ENCODE measurements around the gene MED28. TPM values are rescaled to one million over a fixed set of nuclear protein-coding genes. Genes with fewer than 3 reads are reported as not detected.

The MED28 gene
- total and polyA plus RNA-seq, 2 donors (not counting 1 experiment from before 2014, with no cell fraction given): 11.8 to 81.5 TPM

DNA sequence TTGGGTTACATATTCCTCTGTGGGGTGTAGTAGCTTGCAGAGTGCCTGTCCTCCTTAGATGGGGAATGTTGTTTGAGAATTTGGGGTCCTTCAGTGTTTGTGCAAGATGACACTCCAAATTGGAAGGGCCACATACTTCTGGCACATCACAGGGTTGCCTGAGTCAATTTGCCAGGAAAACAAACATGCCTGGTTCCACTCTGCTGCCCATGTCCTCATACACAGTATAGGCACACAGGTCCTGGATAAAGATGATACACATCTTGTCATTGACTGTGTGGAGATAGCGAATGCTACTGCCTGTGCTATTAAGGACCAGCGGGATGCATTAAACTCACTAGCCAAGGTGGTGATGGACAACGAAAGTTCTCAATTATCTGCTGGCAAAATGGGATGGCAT is 48.6 kb upstream of the MED28 start:
- Histone ChIP-seq H3K27ac (ENCODE audit: low read length in 2 of 2) (no peak overlapping the region), H3K4me2 (replicated peaks; ENCODE audit: low read depth, low read length, poor library complexity, severe bottlenecking) (no peak overlapping the region), H2AFZ (ENCODE audit: insufficient read depth, low read depth, low read length, poor library complexity, severe bottlenecking) (no peak overlapping the region), H3K4me1 (ENCODE audit: control insufficient read depth in 2 of 2, insufficient read depth in 2 of 2, low read length in 2 of 2) (no peaks in the 10 kb centered on the region), H3K36me3 (replicated peaks in 1 of 2; ENCODE audit: control extremely low read depth in 1 of 2, control insufficient read depth in 1 of 2, extremely low read depth in 1 of 2, insufficient read depth in 2 of 2, low read length in 1 of 2) (no peaks in the 10 kb centered on the region), H4K20me1 (ENCODE audit: control insufficient read depth, insufficient read depth, low read length, poor library complexity, severe bottlenecking) (no peaks in the 10 kb centered on the region), H3K79me2 (ENCODE audit: control insufficient read depth, insufficient read depth, low read length) (no peaks in the 10 kb centered on the region), H3K9me3 (ENCODE audit: control extremely low read depth in 1 of 3, control insufficient read depth in 2 of 3, insufficient read depth in 1 of 3, low read length in 2 of 3) (no peaks in the 10 kb centered on the region), H3K4me3 (ENCODE audit: control extremely low read depth in 1 of 5, extremely low read depth in 1 of 5, insufficient read depth in 1 of 5, low read depth in 2 of 5, low read length in 4 of 5) (no peak overlapping the region), H3K27me3 (replicated peaks in 1 of 4; ENCODE audit: control extremely low read depth in 1 of 4, control insufficient read depth in 3 of 4, insufficient read depth in 4 of 4, low read length in 3 of 4) (peaks cover 0 to 6% (median 0%) of the 10 kb centered on the region in 4 experiments), H3K9ac (ENCODE audit: low read length) (no peak overlapping the region)
- DNase-seq (no peak), ATAC-seq (ENCODE audit: low read depth) (no peak)
- CTCF ChIA-PET: no interaction called here
- H3K9me3 Mint-ChIP-seq (ENCODE audit: insufficient read depth): no peaks in the 10 kb centered on the region
- H3K4me1 Mint-ChIP-seq: no peaks in the 10 kb centered on the region
- no peak overlapping the region for H3K27ac Mint-ChIP-seq
- WGBS (ENCODE audit: insufficient coverage): 100% methylated on average over 3 of the region's 3 CpGs
- H3K27me3 Mint-ChIP-seq: peaks cover 13% of the 10 kb centered on the region
- TF ChIP-seq EZH2 (IDR thresholded peaks at IDR 0.05; ENCODE audit: borderline replicate concordance, insufficient read depth, low read depth, low read length, poor library complexity, severe bottlenecking): no peak
- TF ChIP-seq, protein P1, sequence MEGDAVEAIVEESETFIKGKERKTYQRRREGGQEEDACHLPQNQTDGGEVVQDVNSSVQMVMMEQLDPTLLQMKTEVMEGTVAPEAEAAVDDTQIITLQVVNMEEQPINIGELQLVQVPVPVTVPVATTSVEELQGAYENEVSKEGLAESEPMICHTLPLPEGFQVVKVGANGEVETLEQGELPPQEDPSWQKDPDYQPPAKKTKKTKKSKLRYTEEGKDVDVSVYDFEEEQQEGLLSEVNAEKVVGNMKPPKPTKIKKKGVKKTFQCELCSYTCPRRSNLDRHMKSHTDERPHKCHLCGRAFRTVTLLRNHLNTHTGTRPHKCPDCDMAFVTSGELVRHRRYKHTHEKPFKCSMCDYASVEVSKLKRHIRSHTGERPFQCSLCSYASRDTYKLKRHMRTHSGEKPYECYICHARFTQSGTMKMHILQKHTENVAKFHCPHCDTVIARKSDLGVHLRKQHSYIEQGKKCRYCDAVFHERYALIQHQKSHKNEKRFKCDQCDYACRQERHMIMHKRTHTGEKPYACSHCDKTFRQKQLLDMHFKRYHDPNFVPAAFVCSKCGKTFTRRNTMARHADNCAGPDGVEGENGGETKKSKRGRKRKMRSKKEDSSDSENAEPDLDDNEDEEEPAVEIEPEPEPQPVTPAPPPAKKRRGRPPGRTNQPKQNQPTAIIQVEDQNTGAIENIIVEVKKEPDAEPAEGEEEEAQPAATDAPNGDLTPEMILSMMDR (IDR thresholded peaks at IDR 0.05): no peak
- intact Hi-C loops (cut with micrococcal nuclease): no loop called here
- no peak overlapping the region for H3K4me3 Mint-ChIP-seq
- POLR2A ChIA-PET: no interaction called here

DNA sequence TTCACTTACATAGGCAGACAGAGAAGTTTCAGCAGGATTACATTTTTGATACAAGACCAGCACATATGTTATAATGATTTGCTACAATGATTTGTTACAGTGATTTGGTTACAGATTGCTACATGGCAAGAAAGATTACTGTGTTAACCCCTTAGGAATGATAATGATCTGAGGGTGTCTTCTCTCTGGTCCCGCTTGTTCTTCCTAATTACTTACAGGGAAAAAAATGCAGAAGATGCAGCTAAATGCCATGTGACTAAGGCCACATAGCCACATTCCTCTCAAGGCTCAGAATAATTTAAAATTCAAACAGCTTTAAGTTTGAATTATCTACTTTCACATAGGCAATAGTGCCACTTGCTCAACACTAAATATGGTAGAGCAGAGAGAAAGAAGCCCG is 47.2 kb upstream of the MED28 start:
- Histone ChIP-seq H3K27me3 (replicated peaks in 1 of 4; ENCODE audit: control extremely low read depth in 1 of 4, control insufficient read depth in 3 of 4, insufficient read depth in 4 of 4, low read length in 3 of 4) (peaks cover 0 to 6% (median 0%) of the 10 kb centered on the region in 4 experiments), H3K4me3 (ENCODE audit: control extremely low read depth in 1 of 5, extremely low read depth in 1 of 5, insufficient read depth in 1 of 5, low read depth in 2 of 5, low read length in 4 of 5) (no peak overlapping the region), H3K9me3 (ENCODE audit: control extremely low read depth in 1 of 3, control insufficient read depth in 2 of 3, insufficient read depth in 1 of 3, low read length in 2 of 3) (no peaks in the 10 kb centered on the region), H3K27ac (ENCODE audit: low read length in 2 of 2) (no peak overlapping the region), H2AFZ (ENCODE audit: insufficient read depth, low read depth, low read length, poor library complexity, severe bottlenecking) (no peak overlapping the region), H4K20me1 (ENCODE audit: control insufficient read depth, insufficient read depth, low read length, poor library complexity, severe bottlenecking) (no peaks in the 10 kb centered on the region), H3K4me2 (replicated peaks; ENCODE audit: low read depth, low read length, poor library complexity, severe bottlenecking) (no peak overlapping the region), H3K79me2 (ENCODE audit: control insufficient read depth, insufficient read depth, low read length) (no peaks in the 10 kb centered on the region), H3K4me1 (ENCODE audit: control insufficient read depth in 2 of 2, insufficient read depth in 2 of 2, low read length in 2 of 2) (no peaks in the 10 kb centered on the region), H3K36me3 (replicated peaks in 1 of 2; ENCODE audit: control extremely low read depth in 1 of 2, control insufficient read depth in 1 of 2, extremely low read depth in 1 of 2, insufficient read depth in 2 of 2, low read length in 1 of 2) (no peaks in the 10 kb centered on the region), H3K9ac (ENCODE audit: low read length) (no peak overlapping the region)
- ChIA-PET CTCF (interaction anchor here (0.6 to 1.1 kb wide), 2 partner anchors 18 to 61 kb away, joined by 3 read pairs; no protein-coding TSS in a partner anchor), POLR2A (interaction anchor here (1.3 kb wide), 1 partner anchor 10 kb away, joined by 3 read pairs; the partner anchor contains the start of gene LAP3)
- no CpG with 5 or more reads among the region's 2 CpGs for WGBS (ENCODE audit: insufficient coverage)
- Mint-ChIP-seq H3K4me3 (no peak overlapping the region), H3K9me3 (ENCODE audit: insufficient read depth) (no peaks in the 10 kb centered on the region), H3K27ac (no peak overlapping the region), H3K4me1 (no peaks in the 10 kb centered on the region), H3K27me3 (peaks cover 13% of the 10 kb centered on the region)
- TF ChIP-seq, protein P1 (IDR thresholded peaks at IDR 0.05): no peak
- no peak for TF ChIP-seq EZH2 (IDR thresholded peaks at IDR 0.05; ENCODE audit: borderline replicate concordance, insufficient read depth, low read depth, low read length, poor library complexity, severe bottlenecking)
- intact Hi-C loops (cut with micrococcal nuclease): no loop called here
- DNase-seq (no peak), ATAC-seq (ENCODE audit: low read depth) (no peak)

Data from B cell (primary cell).